Measurements from ENCODE around the gene SRCIN1.

SRCIN1 gene

DNA sequence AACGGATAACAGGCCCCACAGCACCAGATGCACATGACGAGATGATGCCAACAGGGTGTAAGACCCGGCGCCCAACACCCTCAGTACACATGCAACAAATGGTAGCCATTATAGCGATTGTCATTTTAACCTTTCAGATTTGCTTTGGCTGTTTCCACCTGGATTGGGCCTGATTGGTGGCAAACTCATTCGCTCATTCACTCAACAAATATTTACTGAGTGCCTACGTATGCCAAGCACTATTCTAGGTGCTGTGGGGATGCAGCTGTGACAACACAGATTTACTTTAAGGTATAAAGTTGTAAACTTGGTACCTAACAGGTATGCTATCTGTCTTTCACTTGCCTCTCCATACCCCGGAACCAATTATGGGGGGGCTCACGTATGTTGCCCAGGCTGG is 66.8 kb downstream of the SRCIN1 start:
- TF ChIP-seq, protein P1, sequence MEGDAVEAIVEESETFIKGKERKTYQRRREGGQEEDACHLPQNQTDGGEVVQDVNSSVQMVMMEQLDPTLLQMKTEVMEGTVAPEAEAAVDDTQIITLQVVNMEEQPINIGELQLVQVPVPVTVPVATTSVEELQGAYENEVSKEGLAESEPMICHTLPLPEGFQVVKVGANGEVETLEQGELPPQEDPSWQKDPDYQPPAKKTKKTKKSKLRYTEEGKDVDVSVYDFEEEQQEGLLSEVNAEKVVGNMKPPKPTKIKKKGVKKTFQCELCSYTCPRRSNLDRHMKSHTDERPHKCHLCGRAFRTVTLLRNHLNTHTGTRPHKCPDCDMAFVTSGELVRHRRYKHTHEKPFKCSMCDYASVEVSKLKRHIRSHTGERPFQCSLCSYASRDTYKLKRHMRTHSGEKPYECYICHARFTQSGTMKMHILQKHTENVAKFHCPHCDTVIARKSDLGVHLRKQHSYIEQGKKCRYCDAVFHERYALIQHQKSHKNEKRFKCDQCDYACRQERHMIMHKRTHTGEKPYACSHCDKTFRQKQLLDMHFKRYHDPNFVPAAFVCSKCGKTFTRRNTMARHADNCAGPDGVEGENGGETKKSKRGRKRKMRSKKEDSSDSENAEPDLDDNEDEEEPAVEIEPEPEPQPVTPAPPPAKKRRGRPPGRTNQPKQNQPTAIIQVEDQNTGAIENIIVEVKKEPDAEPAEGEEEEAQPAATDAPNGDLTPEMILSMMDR (IDR thresholded peaks at IDR 0.05; ENCODE audit: poor library complexity, severe bottlenecking): no peak
- DNase-seq (ENCODE audit: low spot score): no peak
- Histone ChIP-seq H3K4me1 (ENCODE audit: insufficient read depth, poor library complexity, severe bottlenecking) (no peaks in the 10 kb centered on the region), H3K4me3 (ENCODE audit: severe bottlenecking) (no peak overlapping the region), H3K27me3 (ENCODE audit: insufficient read depth, poor library complexity, severe bottlenecking) (no peaks in the 10 kb centered on the region), H3K27ac (ENCODE audit: poor library complexity, severe bottlenecking) (no peak overlapping the region), H3K36me3 (ENCODE audit: low read depth) (no peaks in the 10 kb centered on the region), H3K9me3 (ENCODE audit: severe bottlenecking) (no peaks in the 10 kb centered on the region)
- no peak for ATAC-seq (ENCODE audit: low read depth)

DNA sequence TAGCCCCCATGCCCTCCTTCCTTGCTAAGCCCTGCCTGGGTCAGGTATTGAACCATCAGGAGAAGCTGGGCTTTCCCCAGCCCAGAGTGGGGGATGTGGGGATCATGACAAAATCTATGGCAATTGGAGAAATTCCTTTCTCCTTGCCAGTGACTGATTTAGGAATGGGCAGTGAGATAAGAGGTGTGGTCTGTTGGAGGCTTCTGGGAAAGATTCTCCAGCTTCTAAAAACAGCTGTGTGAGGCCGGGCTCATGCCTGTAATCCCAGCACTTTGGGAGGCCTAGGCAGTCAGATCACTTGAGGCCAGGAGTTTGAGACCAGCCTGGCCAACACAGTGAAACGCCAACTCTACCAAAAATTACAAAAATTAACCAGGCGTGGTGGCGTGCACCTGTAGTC is 69.1 kb downstream of the SRCIN1 start:
- Histone ChIP-seq H3K27ac (ENCODE audit: poor library complexity, severe bottlenecking) (no peak overlapping the region), H3K27me3 (ENCODE audit: insufficient read depth, poor library complexity, severe bottlenecking) (no peaks in the 10 kb centered on the region), H3K4me3 (ENCODE audit: severe bottlenecking) (no peak overlapping the region), H3K9me3 (ENCODE audit: severe bottlenecking) (no peaks in the 10 kb centered on the region), H3K4me1 (ENCODE audit: insufficient read depth, poor library complexity, severe bottlenecking) (no peaks in the 10 kb centered on the region), H3K36me3 (ENCODE audit: low read depth) (no peaks in the 10 kb centered on the region)
- no peak for ATAC-seq (ENCODE audit: low read depth)
- DNase-seq (ENCODE audit: low spot score): no peak
- TF ChIP-seq, protein P1 (IDR thresholded peaks at IDR 0.05; ENCODE audit: poor library complexity, severe bottlenecking): no peak

DNA sequence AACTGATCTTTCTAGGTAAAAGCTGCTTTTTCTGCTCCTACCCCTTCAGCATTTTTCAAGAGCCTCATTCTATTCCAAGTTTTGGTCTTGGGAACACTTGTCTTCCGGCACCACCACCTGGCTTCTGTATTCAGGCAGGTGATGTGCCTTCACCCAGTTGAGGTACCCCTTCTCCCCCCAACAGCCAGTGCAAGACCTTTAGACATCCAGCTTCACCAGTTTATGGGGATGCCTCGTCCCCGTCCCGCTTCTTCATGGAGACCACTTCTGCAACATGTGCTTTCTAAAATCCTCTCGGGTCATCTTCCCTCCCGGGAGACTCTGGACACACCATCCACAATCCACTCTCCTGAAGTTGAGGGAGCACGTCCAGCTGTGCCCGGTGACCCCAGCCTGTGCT is 69.9 kb downstream of the SRCIN1 start:
- ATAC-seq (ENCODE audit: low read depth): peak; percentile 17; the same call in 1 of the 3 replicates

DNA sequence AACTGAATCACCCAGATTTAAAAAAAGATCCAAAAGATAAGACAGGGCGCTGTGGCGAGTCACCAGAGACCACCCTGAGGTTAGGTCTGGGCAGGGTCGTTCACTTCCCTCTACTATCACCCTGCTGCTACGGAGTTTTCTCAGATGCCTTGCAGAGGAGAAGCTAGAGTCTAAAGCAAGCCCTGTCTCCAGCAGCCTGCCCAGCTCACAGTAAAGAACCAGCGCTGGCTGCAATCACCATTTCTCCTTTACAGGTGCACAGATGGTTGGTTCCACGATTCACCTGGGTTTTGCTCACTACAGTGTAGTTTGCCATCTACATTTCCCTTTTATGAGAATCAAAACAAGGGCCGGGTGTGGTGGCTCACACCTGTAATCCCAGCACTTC is 71.3 kb downstream of the SRCIN1 start:
- no peaks in the 10 kb centered on the region for H3K36me3 ChIP-seq (ENCODE audit: low read depth)
- no peak overlapping the region for H3K27ac ChIP-seq (ENCODE audit: poor library complexity, severe bottlenecking)
- no peaks in the 10 kb centered on the region for H3K9me3 ChIP-seq (ENCODE audit: severe bottlenecking)
- H3K27me3 ChIP-seq (ENCODE audit: insufficient read depth, poor library complexity, severe bottlenecking): no peaks in the 10 kb centered on the region
- H3K4me3 ChIP-seq (ENCODE audit: severe bottlenecking): no peak overlapping the region
- no peaks in the 10 kb centered on the region for H3K4me1 ChIP-seq (ENCODE audit: insufficient read depth, poor library complexity, severe bottlenecking)
- TF ChIP-seq, protein P1 (IDR thresholded peaks at IDR 0.05; ENCODE audit: poor library complexity, severe bottlenecking): no peak
- DNase-seq (ENCODE audit: low spot score) (no peak), ATAC-seq (ENCODE audit: low read depth) (no peak)

More for the DNA sequence above, 69.9 kb downstream of the SRCIN1 start:
- no peak overlapping the region for H3K4me3 ChIP-seq (ENCODE audit: severe bottlenecking)
- no peak overlapping the region for H3K27ac ChIP-seq (ENCODE audit: poor library complexity, severe bottlenecking)
- H3K9me3 ChIP-seq (ENCODE audit: severe bottlenecking): no peaks in the 10 kb centered on the region
- TF ChIP-seq, protein P1 (IDR thresholded peaks at IDR 0.05; ENCODE audit: poor library complexity, severe bottlenecking): no peak
- no peaks in the 10 kb centered on the region for H3K27me3 ChIP-seq (ENCODE audit: insufficient read depth, poor library complexity, severe bottlenecking)
- no peaks in the 10 kb centered on the region for H3K36me3 ChIP-seq (ENCODE audit: low read depth)
- H3K4me1 ChIP-seq (ENCODE audit: insufficient read depth, poor library complexity, severe bottlenecking): no peaks in the 10 kb centered on the region
- no peak for DNase-seq (ENCODE audit: low spot score)

DNA sequence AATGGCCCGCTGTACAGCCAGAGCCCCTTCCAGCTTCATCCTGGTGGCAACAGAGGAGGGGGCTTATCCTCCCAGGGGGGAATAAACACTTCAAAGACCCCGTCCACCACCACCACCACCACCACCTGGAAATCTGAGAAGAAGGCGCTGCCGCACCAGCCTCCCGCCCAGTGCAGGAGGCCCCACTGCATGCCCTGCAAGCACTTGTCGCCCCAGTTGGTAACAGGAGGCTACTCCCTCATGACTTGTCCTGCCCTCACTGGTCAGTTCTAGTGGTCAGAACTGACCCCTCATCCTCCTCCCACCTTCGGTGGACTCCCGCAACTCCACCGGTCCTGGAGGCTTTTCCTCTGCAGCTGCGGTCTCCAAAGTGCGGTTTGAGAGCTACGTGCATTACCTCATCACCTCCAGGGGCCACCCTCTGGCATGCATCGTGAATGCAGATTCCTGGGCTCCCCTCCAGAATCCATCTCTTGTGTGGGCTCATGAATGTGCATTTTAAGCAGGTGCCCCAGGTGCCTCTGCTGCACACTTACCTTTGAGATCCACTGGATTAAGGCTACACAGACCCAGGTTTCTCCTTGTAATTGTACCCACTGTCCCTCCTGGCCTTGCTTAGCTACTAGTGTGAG is 71.8 kb downstream of the SRCIN1 start:
- no peaks in the 10 kb centered on the region for H3K4me1 ChIP-seq (ENCODE audit: insufficient read depth, poor library complexity, severe bottlenecking)
- ATAC-seq (ENCODE audit: low read depth): no peak
- TF ChIP-seq, protein P1 (IDR thresholded peaks at IDR 0.05; ENCODE audit: poor library complexity, severe bottlenecking): no peak
- H3K27ac ChIP-seq (ENCODE audit: poor library complexity, severe bottlenecking): no peak overlapping the region
- no peak for DNase-seq (ENCODE audit: low spot score)
- no peaks in the 10 kb centered on the region for H3K36me3 ChIP-seq (ENCODE audit: low read depth)
- H3K27me3 ChIP-seq (ENCODE audit: insufficient read depth, poor library complexity, severe bottlenecking): no peaks in the 10 kb centered on the region
- no peaks in the 10 kb centered on the region for H3K9me3 ChIP-seq (ENCODE audit: severe bottlenecking)
- H3K4me3 ChIP-seq (ENCODE audit: severe bottlenecking): no peak overlapping the region

Measured in RWPE2 (cell line).